ENCODE measurements around the gene IFNA16.
A peak's percentile ranks its signal among the peaks of the same experiment; 100 is the strongest.
"Not testable (repeated sequence)": the region's sequence is repeated elsewhere in the genome, so short reads cannot be mapped to it uniquely, and the experiment has no call there.

Gene IFNA16

GRCh38 chr9:21239911-21240310, 22.8 kb upstream of the IFNA16 start, which contains the start of gene IFNA14:
TSS of gene IFNA14 (minus strand) at chr9:21240005. CDS start at chr9:21239935, 70 bp downstream.
- H3K4me3 ChIP-seq (replicated peaks; ENCODE audit: low read depth, low read length), result no peak within 1 kb of the TSS
- no peak for DNase-seq (ENCODE audit: low read depth)
- TF ChIP-seq CTCF (IDR thresholded peaks at IDR 0.05; ENCODE audit: low read length, missing control alignments), result no peak

- not testable (repeated sequence) for H3K4me3 ChIP-seq (replicated peaks; ENCODE audit: low read depth, low read length); DNase-seq (ENCODE audit: low read depth)
These were observed 19.2 kb upstream of the IFNA16 start for GRCh38 chr9:21236360-21236714.

GRCh38 chr9:21235468-21236359, 18.6 kb upstream of the IFNA16 start:
- DNase-seq (ENCODE audit: low read depth), result peak; percentile 63
- H3K4me3 ChIP-seq (replicated peaks; ENCODE audit: low read depth, low read length), result not testable (repeated sequence)
- peak; percentile 70 for TF ChIP-seq CTCF (IDR thresholded peaks at IDR 0.05; ENCODE audit: low read length, missing control alignments)

GRCh38 chr9:21234153-21234687, 17.1 kb upstream of the IFNA16 start:
- no peak overlapping the region for H3K4me3 ChIP-seq (replicated peaks; ENCODE audit: low read depth, low read length)
- no peak for TF ChIP-seq CTCF (IDR thresholded peaks at IDR 0.05; ENCODE audit: low read length, missing control alignments)

GRCh38 chr9:21233258-21233657, 16.1 kb upstream of the IFNA16 start:
- no peak for TF ChIP-seq CTCF (IDR thresholded peaks at IDR 0.05; ENCODE audit: low read length, missing control alignments)
- H3K4me3 ChIP-seq (replicated peaks; ENCODE audit: low read depth, low read length), result no peak overlapping the region
- DNase-seq (ENCODE audit: low read depth), result no peak

More at GRCh38 chr9:21234153-21234687, 17.1 kb upstream of the IFNA16 start:
- no peak for DNase-seq (ENCODE audit: low read depth)

GRCh38 chr9:21228122-21228521, 11.0 kb upstream of the IFNA16 start, which contains the start of gene IFNA17:
TSS of gene IFNA17 (minus strand) at chr9:21228222. CDS start at chr9:21228173, 49 bp downstream.
- TF ChIP-seq CTCF (IDR thresholded peaks at IDR 0.05; ENCODE audit: low read length, missing control alignments), result no peak
- no peak for DNase-seq (ENCODE audit: low read depth)
- H3K4me3 ChIP-seq (replicated peaks; ENCODE audit: low read depth, low read length), result no peak within 1 kb of the TSS

- not testable (repeated sequence) for H3K4me3 ChIP-seq (replicated peaks; ENCODE audit: low read depth, low read length)
- DNase-seq (ENCODE audit: low read depth), result peak; percentile 11
- TF ChIP-seq CTCF (IDR thresholded peaks at IDR 0.05; ENCODE audit: low read length, missing control alignments), result peak; percentile 53
These were observed 3.4 kb downstream of the IFNA16 start for GRCh38 chr9:21213411-21214326.

- not testable (repeated sequence) for DNase-seq (ENCODE audit: low read depth); H3K4me3 ChIP-seq (replicated peaks; ENCODE audit: low read depth, low read length)
These were observed 5.0 kb downstream of the IFNA16 start for GRCh38 chr9:21212160-21212559.

- H3K4me3 ChIP-seq (replicated peaks; ENCODE audit: low read depth, low read length); DNase-seq (ENCODE audit: low read depth): not testable (repeated sequence)
These were observed 6.3 kb downstream of the IFNA16 start for GRCh38 chr9:21210782-21211181.

Data from fibroblast of pulmonary artery (primary cell).